HL-60 (cell line): Measurements from ENCODE around the gene DIAPH2.

Experiments used
- DNase-seq, 2 experiments: peaks; one replicate each; pipeline ENCODE4 v3.0.0-alpha.2; 2010 to 2020; ENCODE audit warnings: low read depth in 1 of 2, low spot score in 1 of 2
- H3K27ac ChIP-seq: fragments of 250-450 bp; sonication (Bioruptor Pico); replicated peaks from 2 replicates; pipeline ENCODE4 v1.5.1; 2020; ENCODE audit warnings: mild to moderate bottlenecking, moderate library complexity
- H3K27me3 ChIP-seq: fragments of 250-450 bp; sonication (Bioruptor Pico); 2 replicates; pipeline ENCODE4 v1.5.1; 2021; ENCODE audit warnings: mild to moderate bottlenecking, moderate library complexity; ENCODE audit not compliant: insufficient read depth, poor library complexity, severe bottlenecking
- H3K4me3 ChIP-seq: replicated peaks from 2 replicates; pipeline ENCODE4 v1.5.1; 2011; ENCODE audit warnings: mild to moderate bottlenecking, control low read depth, low read length; ENCODE audit not compliant: insufficient read depth
- CTCF ChIP-seq: IDR thresholded peaks from one replicate; pipeline ENCODE4 v1.5.1; 2011; ENCODE audit warnings: low read length, control low read depth, inconsistent platforms; ENCODE audit not compliant: insufficient read depth
- GABPA ChIP-seq: IDR thresholded peaks from 2 replicates; pipeline ENCODE4 v1.6.1; 2012; ENCODE audit warnings: low read depth
- POLR2AphosphoS5 ChIP-seq: IDR thresholded peaks from 2 replicates; pipeline ENCODE4 v1.6.1; 2012; ENCODE audit warnings: low read depth
- REST ChIP-seq: IDR thresholded peaks from 2 replicates; pipeline ENCODE4 v1.6.1; 2012; ENCODE audit warnings: low read depth; ENCODE audit not compliant: insufficient replicate concordance
- SPI1 ChIP-seq: IDR thresholded peaks from 2 replicates; pipeline ENCODE4 v1.6.1; 2012; ENCODE audit warnings: low read depth, mild to moderate bottlenecking, borderline replicate concordance

DIAPH2 gene

GRCh38 chrX:97102938-97103337, 418.3 kb downstream of the DIAPH2 start:
- DNase-seq, result no peak
- TF ChIP-seq REST, result no peak
- TF ChIP-seq SPI1, result no peak
- no peak for TF ChIP-seq CTCF
- no peak for TF ChIP-seq POLR2AphosphoS5
- Histone ChIP-seq H3K4me3 (no peak overlapping the region), H3K27me3 (no peaks in the 10 kb centered on the region), H3K27ac (no peak overlapping the region)

GRCh38 chrX:97109730-97110129, 425.1 kb downstream of the DIAPH2 start:
- H3K27ac ChIP-seq, result no peak overlapping the region
- TF ChIP-seq POLR2AphosphoS5 (no peak), SPI1 (no peak), REST (no peak), GABPA (no peak), CTCF (no peak)

DNA sequence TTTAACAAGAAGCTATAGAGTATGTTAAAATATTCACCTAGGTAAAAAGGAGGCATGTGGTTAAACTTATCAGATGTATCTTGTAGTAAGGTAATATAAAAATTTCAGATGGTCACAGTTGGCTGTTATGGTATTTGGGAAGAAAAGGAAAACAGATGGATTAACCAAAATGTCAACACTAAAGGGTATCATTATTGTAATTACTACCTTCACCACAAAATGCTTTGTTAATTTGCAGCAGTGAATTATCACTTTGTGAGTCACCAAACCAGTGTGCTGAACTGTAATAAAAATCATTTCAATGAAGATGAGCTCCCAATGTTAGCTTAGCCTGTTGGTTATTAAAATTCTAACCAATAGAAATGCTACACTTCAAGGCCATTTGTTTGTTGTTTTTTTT, 432.9 kb downstream of the DIAPH2 start:
- no peak for DNase-seq
- no peaks in the 10 kb centered on the region for H3K27me3 ChIP-seq
- no peak overlapping the region for H3K27ac ChIP-seq
- H3K4me3 ChIP-seq, result no peak overlapping the region
- TF ChIP-seq POLR2AphosphoS5 (no peak), SPI1 (no peak), GABPA (no peak), REST (no peak), CTCF (no peak)

More at GRCh38 chrX:97109730-97110129, 425.1 kb downstream of the DIAPH2 start:
- no peak overlapping the region for H3K4me3 ChIP-seq
- no peak for DNase-seq
- H3K27me3 ChIP-seq, result no peaks in the 10 kb centered on the region
